Subcutaneous abdominal adipose tissue (tissue), 5 donors: ENCODE data around the gene RAB26.

Experiments used
- H3K27ac ChIP-seq: one replicate; pipeline ENCODE4 v1.7.0; 2013; ENCODE audit warnings: low read depth, mild to moderate bottlenecking, inconsistent platforms, low read length, moderate library complexity
- H3K27me3 ChIP-seq, 5 donors: one replicate each; pipeline ENCODE4 v1.7.0; 2013; ENCODE audit warnings: low read length in 5 of 5, inconsistent platforms in 1 of 5; ENCODE audit not compliant: control insufficient read depth in 5 of 5, insufficient read depth in 4 of 5
- H3K36me3 ChIP-seq, 5 donors: one replicate each; pipeline ENCODE4 v1.7.0; 2013; ENCODE audit warnings: low read length in 5 of 5; ENCODE audit not compliant: control insufficient read depth in 5 of 5, insufficient read depth in 5 of 5
- H3K4me1 ChIP-seq, 5 donors: one replicate each; pipeline ENCODE4 v1.7.0; 2013; ENCODE audit warnings: low read length in 5 of 5, mild to moderate bottlenecking in 3 of 5, moderate library complexity in 1 of 5; ENCODE audit not compliant: control insufficient read depth in 5 of 5, insufficient read depth in 5 of 5
- H3K4me3 ChIP-seq, 5 donors: one replicate each; pipeline ENCODE4 v1.7.0; 2013; ENCODE audit warnings: low read length in 5 of 5, low read depth in 1 of 5
- H3K9ac ChIP-seq, 5 donors: one replicate each; pipeline ENCODE4 v1.7.0; 2013; ENCODE audit warnings: low read length in 5 of 5, mild to moderate bottlenecking in 4 of 5, moderate library complexity in 3 of 5
- H3K9me3 ChIP-seq, 5 donors: one replicate each; pipeline ENCODE4 v1.7.0; 2013; ENCODE audit warnings: low read length in 5 of 5; ENCODE audit not compliant: control insufficient read depth in 5 of 5
- donor health status: healthy.
- donor health status: healthy.
- donor health status: healthy.
- donor health status: healthy.
- donor health status: healthy.

The RAB26 gene

GRCh38 chr16:2178321-2179106 lies 30.1 kb downstream of the RAB26 start:
- H3K27ac ChIP-seq: no peak overlapping the region
- H3K36me3 ChIP-seq: peaks cover 0 to 43% (median 39%) of the 10 kb centered on the region in 5 donors
- H3K4me3 ChIP-seq: no peak overlapping the region
- no peak overlapping the region for H3K9ac ChIP-seq
- H3K27me3 ChIP-seq: peaks cover 0 to 3% (median 0%) of the 10 kb centered on the region in 5 donors
- H3K4me1 ChIP-seq: no peaks in the 10 kb centered on the region
- H3K9me3 ChIP-seq: peaks cover 0 to 6% (median 0%) of the 10 kb centered on the region in 5 donors

DNA sequence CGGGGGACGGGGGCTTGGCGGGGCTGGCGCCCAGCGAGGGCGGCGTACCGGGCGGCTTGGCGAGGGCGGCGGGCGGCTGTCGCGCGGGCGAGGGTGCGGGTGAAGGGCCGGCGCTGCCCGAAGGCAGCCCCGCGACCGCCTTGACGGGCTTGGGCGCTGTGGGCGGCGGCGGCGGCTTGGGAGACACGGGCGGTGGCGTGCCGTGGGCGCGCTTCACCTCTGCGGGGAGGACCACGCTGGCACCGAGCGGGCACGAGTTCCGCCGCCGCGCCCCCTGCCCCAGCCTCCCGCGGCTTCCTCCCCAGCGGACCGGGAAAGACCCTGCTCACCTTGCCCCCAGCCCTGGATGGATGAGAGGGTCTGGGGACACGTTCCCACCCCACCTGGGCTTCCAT lies 30.7 kb downstream of the RAB26 start:
- peaks cover 0 to 3% (median 0%) of the 10 kb centered on the region in 5 donors for H3K27me3 ChIP-seq
- H3K9me3 ChIP-seq: peaks cover 0 to 6% (median 0%) of the 10 kb centered on the region in 5 donors
- no peak overlapping the region for H3K9ac ChIP-seq
- H3K4me3 ChIP-seq: no peak overlapping the region
- no peaks in the 10 kb centered on the region for H3K4me1 ChIP-seq
- no peak overlapping the region for H3K27ac ChIP-seq
- peaks cover 0 to 37% (median 33%) of the 10 kb centered on the region in 5 donors for H3K36me3 ChIP-seq

DNA sequence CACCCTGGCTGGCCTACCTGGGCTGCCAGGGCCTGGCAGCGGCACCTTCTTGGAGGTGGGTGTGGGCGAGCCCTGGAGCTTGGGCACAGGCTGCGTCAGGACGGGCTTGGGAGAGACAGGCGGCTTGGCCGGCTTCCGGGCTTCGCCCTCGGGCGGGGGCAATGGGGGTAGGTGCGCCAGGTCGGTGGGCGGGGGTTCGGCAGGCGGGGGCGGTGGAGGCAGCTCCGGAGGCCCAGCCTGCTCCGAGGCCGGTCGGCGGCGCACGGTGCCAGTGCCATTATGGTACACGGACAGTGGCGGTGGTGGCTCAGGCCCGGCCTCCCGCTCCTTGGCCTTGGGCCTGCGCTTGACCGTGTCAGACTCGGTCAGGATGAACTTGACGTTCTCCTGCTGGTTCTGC lies 31.2 kb downstream of the RAB26 start:
- Histone ChIP-seq H3K27me3 (peaks cover 0 to 3% (median 0%) of the 10 kb centered on the region in 5 donors), H3K4me1 (no peaks in the 10 kb centered on the region), H3K36me3 (peaks cover 0 to 33% (median 29%) of the 10 kb centered on the region in 5 donors), H3K4me3 (no peak overlapping the region), H3K27ac (no peak overlapping the region), H3K9me3 (peaks cover 0 to 6% (median 0%) of the 10 kb centered on the region in 5 donors), H3K9ac (no peak overlapping the region)

DNA sequence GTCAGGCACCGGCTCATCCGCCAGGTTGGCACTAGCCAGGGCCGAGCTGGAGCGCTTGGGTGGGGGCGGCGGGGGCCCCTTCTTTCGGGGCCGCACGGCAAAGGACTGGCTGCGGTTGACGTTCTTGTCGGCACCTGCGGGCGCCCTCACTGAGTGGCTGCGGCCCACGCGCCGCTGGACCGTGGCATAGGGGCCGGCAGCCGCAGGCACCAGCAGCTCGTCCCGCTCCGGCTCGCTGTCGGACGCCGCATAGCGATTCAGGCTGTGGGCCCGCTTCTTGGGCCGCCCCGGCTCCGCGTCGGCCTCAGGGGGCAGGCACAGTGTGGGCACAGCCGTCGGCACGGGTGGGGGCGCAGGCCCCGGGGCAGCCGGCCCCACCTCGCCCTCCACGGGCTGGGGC lies 32.0 kb downstream of the RAB26 start:
- Histone ChIP-seq H3K4me3 (no peak overlapping the region), H3K27me3 (peaks cover 0 to 3% (median 0%) of the 10 kb centered on the region in 5 donors), H3K9me3 (peaks cover 0 to 6% (median 0%) of the 10 kb centered on the region in 5 donors), H3K27ac (no peak overlapping the region), H3K9ac (no peak overlapping the region), H3K4me1 (no peaks in the 10 kb centered on the region), H3K36me3 (peaks cover 0 to 24% (median 20%) of the 10 kb centered on the region in 5 donors)

DNA sequence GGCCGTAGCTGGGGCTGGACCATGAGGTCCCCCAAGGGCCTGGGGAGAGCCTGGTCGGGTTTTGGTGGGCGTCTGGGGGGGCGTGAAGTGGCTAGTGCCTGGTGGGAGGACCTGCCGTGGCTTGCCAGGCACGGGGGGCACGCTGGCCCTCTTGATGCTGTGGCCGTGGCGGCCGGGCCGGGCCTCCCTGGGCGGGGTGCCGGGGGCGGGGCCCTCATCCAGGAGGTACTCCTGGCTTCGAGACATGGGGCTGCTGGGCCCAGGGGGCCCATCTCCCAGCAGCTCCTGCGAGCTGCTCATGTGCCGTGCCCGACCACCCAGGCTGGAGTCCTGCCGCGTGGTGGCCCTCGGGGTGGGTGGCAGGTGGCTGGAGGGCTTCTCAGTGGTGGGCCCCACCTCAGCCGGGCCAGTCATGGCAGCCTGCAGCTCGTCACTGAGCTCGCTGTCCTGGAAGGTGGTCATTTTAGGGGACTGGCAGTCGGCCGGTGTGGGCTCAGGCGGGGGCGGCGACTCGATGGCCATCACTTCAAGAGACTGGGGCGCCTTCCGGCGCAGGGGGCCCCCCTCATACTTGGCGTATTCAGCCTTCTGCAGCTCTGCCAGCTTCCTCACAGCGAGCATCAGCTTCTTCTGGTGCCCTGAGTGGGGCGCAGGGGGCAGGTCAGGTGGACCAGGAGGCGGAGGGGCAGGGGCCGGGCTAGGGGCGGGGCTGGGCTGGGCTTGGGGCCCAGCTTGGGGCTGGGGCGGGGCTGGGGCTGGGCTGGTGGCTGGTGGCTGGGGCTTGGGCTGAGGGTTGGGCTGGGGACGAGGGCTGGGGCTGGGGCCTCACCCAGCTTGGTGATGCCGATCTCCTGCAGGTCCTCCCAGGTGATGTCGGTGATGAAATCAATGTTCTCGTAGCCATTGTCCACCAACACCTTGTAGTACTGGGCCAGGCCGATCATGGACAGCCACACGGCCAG lies 32.8 kb downstream of the RAB26 start:
- H3K27me3 ChIP-seq: peaks cover 0 to 3% (median 0%) of the 10 kb centered on the region in 5 donors
- H3K9me3 ChIP-seq: peaks cover 0 to 6% (median 0%) of the 10 kb centered on the region in 5 donors
- peaks cover 0 to 16% (median 12%) of the 10 kb centered on the region in 5 donors for H3K36me3 ChIP-seq
- H3K9ac ChIP-seq: no peak overlapping the region
- H3K4me3 ChIP-seq: no peak overlapping the region
- H3K4me1 ChIP-seq: no peaks in the 10 kb centered on the region
- H3K27ac ChIP-seq: no peak overlapping the region

DNA sequence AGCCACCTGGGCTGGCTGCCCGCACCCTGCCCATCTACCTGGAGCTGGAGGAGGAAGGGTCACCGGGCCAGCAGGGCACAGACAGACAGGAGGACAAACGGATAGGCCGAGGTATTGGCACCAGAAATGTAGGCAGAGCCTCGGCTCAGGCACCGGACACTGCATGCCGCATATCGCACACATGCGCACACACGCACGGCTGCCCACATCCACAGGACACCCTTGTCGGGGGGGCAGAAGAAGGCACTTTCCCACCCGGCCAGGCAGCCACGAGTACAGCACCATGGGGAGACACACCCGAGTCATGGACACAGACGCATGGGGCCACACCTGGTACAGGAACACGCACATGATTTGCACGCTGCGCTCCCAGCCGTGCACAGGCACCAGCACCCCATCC lies 33.5 kb downstream of the RAB26 start:
- no peak overlapping the region for H3K27ac ChIP-seq
- no peak overlapping the region for H3K9ac ChIP-seq
- H3K27me3 ChIP-seq: peaks cover 0 to 3% (median 0%) of the 10 kb centered on the region in 5 donors
- no peaks in the 10 kb centered on the region for H3K4me1 ChIP-seq
- no peak overlapping the region for H3K4me3 ChIP-seq
- peaks cover 0 to 9% (median 7%) of the 10 kb centered on the region in 5 donors for H3K36me3 ChIP-seq
- H3K9me3 ChIP-seq: peaks cover 0 to 6% (median 0%) of the 10 kb centered on the region in 5 donors

DNA sequence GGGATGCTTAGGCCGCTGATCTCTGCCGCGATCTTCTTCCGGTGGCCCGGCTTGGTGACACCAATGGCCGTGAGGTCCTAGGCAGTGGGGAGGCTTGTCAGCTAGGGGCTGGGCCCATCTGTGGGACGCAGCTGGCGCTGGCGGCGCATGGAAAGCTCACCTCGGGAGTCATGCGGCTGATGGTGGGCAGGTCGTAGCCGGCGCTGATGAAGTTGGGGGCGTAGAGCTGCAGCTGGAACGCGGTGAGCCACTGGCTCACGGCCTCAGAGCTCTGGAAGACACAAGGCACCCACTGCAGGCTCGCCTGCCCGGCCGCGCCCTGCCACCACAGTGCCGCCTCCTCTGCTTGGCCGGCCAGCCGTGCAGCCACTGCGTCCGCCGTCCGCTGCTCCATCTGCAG lies 35.2 kb downstream of the RAB26 start:
- H3K4me1 ChIP-seq: no peaks in the 10 kb centered on the region
- no peak overlapping the region for H3K9ac ChIP-seq
- no peak overlapping the region for H3K27ac ChIP-seq
- H3K27me3 ChIP-seq: peaks cover 0 to 3% (median 0%) of the 10 kb centered on the region in 5 donors
- H3K36me3 ChIP-seq: no peaks in the 10 kb centered on the region
- no peak overlapping the region for H3K4me3 ChIP-seq
- H3K9me3 ChIP-seq: peaks cover 0 to 6% (median 0%) of the 10 kb centered on the region in 5 donors

DNA sequence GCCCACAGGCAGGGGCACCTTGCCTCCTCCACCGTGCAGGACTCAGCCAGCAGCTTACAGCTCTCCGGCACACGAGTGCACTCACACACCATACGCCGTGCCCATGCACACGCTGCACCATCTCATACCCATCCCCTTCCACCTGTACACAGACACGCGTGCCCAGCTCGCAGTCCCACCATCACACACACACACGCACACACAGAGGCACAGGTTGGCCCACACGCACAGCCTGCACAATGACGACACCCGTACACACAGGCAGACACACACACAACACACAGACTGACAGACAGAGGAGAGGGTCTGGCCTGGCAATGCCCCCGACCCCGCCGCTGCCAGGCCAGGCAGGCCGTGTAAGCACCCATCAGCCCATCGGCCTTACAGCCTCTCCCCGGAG lies 35.9 kb downstream of the RAB26 start:
- no peak overlapping the region for H3K4me3 ChIP-seq
- H3K36me3 ChIP-seq: no peaks in the 10 kb centered on the region
- peaks cover 0 to 6% (median 0%) of the 10 kb centered on the region in 5 donors for H3K9me3 ChIP-seq
- H3K9ac ChIP-seq: no peak overlapping the region
- peaks cover 0 to 3% (median 0%) of the 10 kb centered on the region in 5 donors for H3K27me3 ChIP-seq
- no peak overlapping the region for H3K27ac ChIP-seq
- H3K4me1 ChIP-seq: no peaks in the 10 kb centered on the region

DNA sequence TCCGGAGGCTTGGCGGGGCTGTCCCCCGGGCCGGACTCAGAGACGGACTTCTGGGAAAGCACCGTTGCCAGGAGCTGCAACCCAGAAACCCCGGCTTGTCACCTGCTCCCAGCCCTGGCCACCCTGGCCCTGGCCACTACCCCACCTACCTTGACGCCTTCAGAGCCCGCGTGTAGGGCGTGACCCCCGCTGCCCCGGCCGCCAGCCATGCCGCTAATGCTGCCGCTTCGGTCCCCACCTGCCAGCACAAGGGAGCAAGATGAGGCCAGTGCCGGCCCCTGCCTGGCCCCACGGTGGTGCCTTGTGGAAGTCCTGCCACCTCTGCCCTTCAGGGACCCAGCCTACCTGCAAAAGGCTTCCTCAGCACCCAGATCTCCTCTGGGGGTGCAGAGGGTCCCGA lies 36.5 kb downstream of the RAB26 start:
- H3K4me3 ChIP-seq: no peak overlapping the region
- no peak overlapping the region for H3K9ac ChIP-seq
- H3K4me1 ChIP-seq: no peaks in the 10 kb centered on the region
- peaks cover 0 to 3% (median 0%) of the 10 kb centered on the region in 5 donors for H3K27me3 ChIP-seq
- peaks cover 0 to 6% (median 0%) of the 10 kb centered on the region in 5 donors for H3K9me3 ChIP-seq
- H3K36me3 ChIP-seq: no peaks in the 10 kb centered on the region
- H3K27ac ChIP-seq: no peak overlapping the region
